ENCODE measurements around the gene EPB41L3. TPM values are rescaled to one million over a fixed set of nuclear protein-coding genes. Genes with fewer than 3 reads are reported as not detected.

The EPB41L3 gene
- total and polyA plus RNA-seq, 2 experiments from 2014 or later = 20.8 to 24.5 TPM

DNA sequence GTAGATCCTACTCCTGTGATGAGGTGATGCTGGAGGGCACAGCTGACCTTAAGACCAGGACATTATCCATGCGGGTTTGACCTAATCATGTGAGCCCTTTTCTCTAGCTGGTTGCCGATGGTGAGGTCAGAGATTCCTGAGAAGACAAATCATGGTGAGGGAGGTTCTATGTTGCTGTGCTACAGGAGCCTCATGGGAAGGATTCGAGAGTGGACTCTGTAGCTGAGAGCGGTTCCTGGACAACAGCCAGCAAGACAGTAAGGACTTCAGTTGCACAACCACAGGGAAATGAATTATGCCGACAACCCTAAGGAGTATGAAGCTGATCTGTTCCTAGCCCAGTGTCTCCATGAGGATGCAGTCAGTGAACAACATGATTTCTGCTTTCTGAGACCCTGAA is 80.4 kb downstream of the EPB41L3 start:
- 76% methylated on average over 5 of the region's 5 CpGs for WGBS (ENCODE audit: low lambda C conversion rate, missing lambda C conversion rate)
- no peak overlapping the region for H2AFZ ChIP-seq
- peaks cover 13% of the 10 kb centered on the region for H3K4me1 ChIP-seq (ENCODE audit: insufficient read depth)
- no peaks in the 10 kb centered on the region for H3K27me3 ChIP-seq
- no peaks in the 10 kb centered on the region for H3K36me3 ChIP-seq (replicated peaks; ENCODE audit: insufficient read depth, low read depth)
- no peaks in the 10 kb centered on the region for H3K9me3 ChIP-seq (ENCODE audit: low read depth)
- DNase-seq (ENCODE audit: low spot score) = peak; percentile 71
- H3K9me2 ChIP-seq (replicated peaks; ENCODE audit: insufficient read depth) = no peaks in the 10 kb centered on the region
- TF ChIP-seq EZH2 (IDR thresholded peaks at IDR 0.05; ENCODE audit: borderline replicate concordance) = no peak
- TF ChIP-seq EZH2phosphoT487 (IDR thresholded peaks at IDR 0.05; ENCODE audit: low read depth, severe bottlenecking, unreplicated experiment) = no peak
- H3K4me2 ChIP-seq = no peak overlapping the region
- no peak overlapping the region for H3K27ac ChIP-seq
- no peaks in the 10 kb centered on the region for H3K79me2 ChIP-seq
- no peaks in the 10 kb centered on the region for H4K20me1 ChIP-seq (ENCODE audit: insufficient read depth, poor library complexity, severe bottlenecking)
- no peak overlapping the region for H3K4me3 ChIP-seq

- Histone ChIP-seq H3K27ac (no peak overlapping the region), H3K4me3 (no peak overlapping the region), H4K20me1 (ENCODE audit: insufficient read depth, poor library complexity, severe bottlenecking) (no peaks in the 10 kb centered on the region), H3K4me1 (ENCODE audit: insufficient read depth) (peaks cover 22% of the 10 kb centered on the region), H2AFZ (no peak overlapping the region), H3K9me2 (replicated peaks; ENCODE audit: insufficient read depth) (no peaks in the 10 kb centered on the region), H3K9me3 (ENCODE audit: low read depth) (no peaks in the 10 kb centered on the region), H3K4me2 (no peak overlapping the region), H3K79me2 (no peaks in the 10 kb centered on the region), H3K27me3 (no peaks in the 10 kb centered on the region), H3K36me3 (replicated peaks; ENCODE audit: insufficient read depth, low read depth) (no peaks in the 10 kb centered on the region)
- 83% methylated on average over 4 of the region's 4 CpGs for WGBS (ENCODE audit: low lambda C conversion rate, missing lambda C conversion rate)
- TF ChIP-seq EZH2phosphoT487 (IDR thresholded peaks at IDR 0.05; ENCODE audit: low read depth, severe bottlenecking, unreplicated experiment) (no peak), EZH2 (IDR thresholded peaks at IDR 0.05; ENCODE audit: borderline replicate concordance) (no peak)
- TF ChIP-seq, protein P1, sequence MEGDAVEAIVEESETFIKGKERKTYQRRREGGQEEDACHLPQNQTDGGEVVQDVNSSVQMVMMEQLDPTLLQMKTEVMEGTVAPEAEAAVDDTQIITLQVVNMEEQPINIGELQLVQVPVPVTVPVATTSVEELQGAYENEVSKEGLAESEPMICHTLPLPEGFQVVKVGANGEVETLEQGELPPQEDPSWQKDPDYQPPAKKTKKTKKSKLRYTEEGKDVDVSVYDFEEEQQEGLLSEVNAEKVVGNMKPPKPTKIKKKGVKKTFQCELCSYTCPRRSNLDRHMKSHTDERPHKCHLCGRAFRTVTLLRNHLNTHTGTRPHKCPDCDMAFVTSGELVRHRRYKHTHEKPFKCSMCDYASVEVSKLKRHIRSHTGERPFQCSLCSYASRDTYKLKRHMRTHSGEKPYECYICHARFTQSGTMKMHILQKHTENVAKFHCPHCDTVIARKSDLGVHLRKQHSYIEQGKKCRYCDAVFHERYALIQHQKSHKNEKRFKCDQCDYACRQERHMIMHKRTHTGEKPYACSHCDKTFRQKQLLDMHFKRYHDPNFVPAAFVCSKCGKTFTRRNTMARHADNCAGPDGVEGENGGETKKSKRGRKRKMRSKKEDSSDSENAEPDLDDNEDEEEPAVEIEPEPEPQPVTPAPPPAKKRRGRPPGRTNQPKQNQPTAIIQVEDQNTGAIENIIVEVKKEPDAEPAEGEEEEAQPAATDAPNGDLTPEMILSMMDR (IDR thresholded peaks at IDR 0.05; ENCODE audit: poor library complexity) = no peak
- no peak for DNase-seq (ENCODE audit: low spot score)
These were observed 81.6 kb downstream of the EPB41L3 start for GRCh38 chr18:5462227-5462626.

GRCh38 chr18:5461041-5461440 is 82.8 kb downstream of the EPB41L3 start:
- no peak overlapping the region for H3K4me3 ChIP-seq
- H3K27me3 ChIP-seq = no peaks in the 10 kb centered on the region
- no peaks in the 10 kb centered on the region for H4K20me1 ChIP-seq (ENCODE audit: insufficient read depth, poor library complexity, severe bottlenecking)
- H3K27ac ChIP-seq = no peak overlapping the region
- H3K36me3 ChIP-seq (replicated peaks; ENCODE audit: insufficient read depth, low read depth) = no peaks in the 10 kb centered on the region
- H3K79me2 ChIP-seq = no peaks in the 10 kb centered on the region
- H3K9me3 ChIP-seq (ENCODE audit: low read depth) = no peaks in the 10 kb centered on the region
- no peak for DNase-seq (ENCODE audit: low spot score)
- TF ChIP-seq, protein P1 (IDR thresholded peaks at IDR 0.05; ENCODE audit: poor library complexity) = no peak
- TF ChIP-seq EZH2phosphoT487 (IDR thresholded peaks at IDR 0.05; ENCODE audit: low read depth, severe bottlenecking, unreplicated experiment) (no peak), EZH2 (IDR thresholded peaks at IDR 0.05; ENCODE audit: borderline replicate concordance) (no peak)
- no peaks in the 10 kb centered on the region for H3K9me2 ChIP-seq (replicated peaks; ENCODE audit: insufficient read depth)
- no peak overlapping the region for H2AFZ ChIP-seq
- 51% methylated on average over 3 of the region's 3 CpGs for WGBS (ENCODE audit: low lambda C conversion rate, missing lambda C conversion rate)
- peaks cover 29% of the 10 kb centered on the region for H3K4me1 ChIP-seq (ENCODE audit: insufficient read depth)
- H3K4me2 ChIP-seq = no peak overlapping the region

- no peak for DNase-seq (ENCODE audit: low spot score)
- 31% methylated on average over 7 of the region's 7 CpGs for WGBS (ENCODE audit: low lambda C conversion rate, missing lambda C conversion rate)
- H3K4me3 ChIP-seq = no peak overlapping the region
- H3K27ac ChIP-seq = peak overlapping the region; percentile 10
- H3K79me2 ChIP-seq = no peaks in the 10 kb centered on the region
- H3K4me2 ChIP-seq = peak overlapping the region; percentile 66
- no peaks in the 10 kb centered on the region for H4K20me1 ChIP-seq (ENCODE audit: insufficient read depth, poor library complexity, severe bottlenecking)
- peak overlapping the region; percentile 38 for H2AFZ ChIP-seq
- TF ChIP-seq, protein P1 (IDR thresholded peaks at IDR 0.05; ENCODE audit: poor library complexity) = no peak
- no peak for TF ChIP-seq EZH2 (IDR thresholded peaks at IDR 0.05; ENCODE audit: borderline replicate concordance)
- TF ChIP-seq EZH2phosphoT487 (IDR thresholded peaks at IDR 0.05; ENCODE audit: low read depth, severe bottlenecking, unreplicated experiment) = no peak
- no peaks in the 10 kb centered on the region for H3K9me2 ChIP-seq (replicated peaks; ENCODE audit: insufficient read depth)
- peaks cover 29% of the 10 kb centered on the region for H3K4me1 ChIP-seq (ENCODE audit: insufficient read depth)
- no peaks in the 10 kb centered on the region for H3K9me3 ChIP-seq (ENCODE audit: low read depth)
- no peaks in the 10 kb centered on the region for H3K27me3 ChIP-seq
- H3K36me3 ChIP-seq (replicated peaks; ENCODE audit: insufficient read depth, low read depth) = no peaks in the 10 kb centered on the region
These were observed 86.3 kb downstream of the EPB41L3 start for GRCh38 chr18:5457462-5457957.
